CD4-positive, alpha-beta T cell treated with Interferon alpha-2 for 1 hour (primary cell): Measurements from ENCODE around the gene ABCA12.

Source experiments
- DNase-seq, 2 donors: peaks; one replicate each; pipeline ENCODE4 v3.0.0-alpha.2; 2020 to 2022

The ABCA12 gene

GRCh38 chr2:215036314-215036713 is 102.1 kb downstream of the ABCA12 start:
- DNase-seq = no peak

GRCh38 chr2:215034154-215034553 is 104.3 kb downstream of the ABCA12 start:
- DNase-seq = no peak

GRCh38 chr2:215032153-215032552 is 106.3 kb downstream of the ABCA12 start:
- DNase-seq = no peak

- no peak for DNase-seq
Observed at GRCh38 chr2:215031321-215031720, 107.1 kb downstream of the ABCA12 start.

GRCh38 chr2:215029936-215030335 is 108.5 kb downstream of the ABCA12 start:
- no peak for DNase-seq

- DNase-seq = no peak
Observed at GRCh38 chr2:215028231-215028630, 110.2 kb downstream of the ABCA12 start.

GRCh38 chr2:215027779-215028178 is 110.6 kb downstream of the ABCA12 start:
- no peak for DNase-seq

- DNase-seq = no peak
Observed at GRCh38 chr2:215022910-215023309, 115.5 kb downstream of the ABCA12 start.

GRCh38 chr2:215022418-215022817 is 116.0 kb downstream of the ABCA12 start:
- no peak for DNase-seq

- DNase-seq = no peak
Observed at GRCh38 chr2:215020283-215020682, 118.1 kb downstream of the ABCA12 start.

GRCh38 chr2:215019521-215020145 is 118.8 kb downstream of the ABCA12 start:
- DNase-seq = no peak

GRCh38 chr2:215019085-215019484 is 119.3 kb downstream of the ABCA12 start:
- DNase-seq = no peak

GRCh38 chr2:215015421-215015820 is 123.0 kb downstream of the ABCA12 start:
- no peak for DNase-seq

- no peak for DNase-seq
Observed at GRCh38 chr2:215010390-215010789, 128.0 kb downstream of the ABCA12 start.

GRCh38 chr2:215003001-215003400 is 135.4 kb downstream of the ABCA12 start:
- no peak for DNase-seq

- peak in 1 of 2 donors; percentile 10 for DNase-seq
Observed at GRCh38 chr2:215002500-215002899, 135.9 kb downstream of the ABCA12 start.

GRCh38 chr2:215000721-215001120 is 137.7 kb downstream of the ABCA12 start:
- DNase-seq = no peak

- no peak for DNase-seq
Observed at GRCh38 chr2:214995926-214996670, 142.3 kb downstream of the ABCA12 start.

GRCh38 chr2:214995409-214995808 is 143.0 kb downstream of the ABCA12 start:
- DNase-seq = no peak

- no peak for DNase-seq
Observed at GRCh38 chr2:214992911-214993310, 145.5 kb downstream of the ABCA12 start.

- no peak for DNase-seq
Observed at GRCh38 chr2:214989187-214989586, 149.2 kb downstream of the ABCA12 start.

GRCh38 chr2:214987261-214987660 is 151.2 kb downstream of the ABCA12 start:
- no peak for DNase-seq

GRCh38 chr2:214985619-214986018 is 152.8 kb downstream of the ABCA12 start:
- DNase-seq = no peak

GRCh38 chr2:214966420-214966819 is 172.0 kb downstream of the ABCA12 start:
- no peak for DNase-seq

GRCh38 chr2:214960677-214961076 is 177.7 kb downstream of the ABCA12 start:
- no peak for DNase-seq
